ENCODE data around the gene TSPAN3.

Gene TSPAN3

GRCh38 chr15:77002436-77002835 is 68.5 kb downstream of the TSPAN3 start:
- no peak for DNase-seq

- DNase-seq = no peak
Observed at GRCh38 chr15:77001966-77002365, 68.9 kb downstream of the TSPAN3 start.

- DNase-seq = no peak
Observed at GRCh38 chr15:77001351-77001750, 69.6 kb downstream of the TSPAN3 start.

- DNase-seq = no peak
Observed at GRCh38 chr15:76999996-77000395, 70.9 kb downstream of the TSPAN3 start.

GRCh38 chr15:76998663-76999285 is 72.1 kb downstream of the TSPAN3 start:
- no peak for DNase-seq

- peak in 1 of 2 donors; percentile 25 for DNase-seq
Observed at GRCh38 chr15:76996526-76997401, 74.1 kb downstream of the TSPAN3 start.

- peak in 1 of 2 donors; percentile 9 for DNase-seq
Observed at GRCh38 chr15:76996076-76996525, 74.8 kb downstream of the TSPAN3 start.

- DNase-seq = peak; percentile 61 to 71
Observed at GRCh38 chr15:76994971-76995945, 75.7 kb downstream of the TSPAN3 start, which contains the start of gene PSTPIP1. Gene PSTPIP1 (plus strand): TSS chr15:76995126. CDS start chr15:76995574, 448 bp downstream.

GRCh38 chr15:76994496-76994895 is 76.4 kb downstream of the TSPAN3 start:
- DNase-seq = no peak

- DNase-seq = no peak
Observed at GRCh38 chr15:76994001-76994400, 76.9 kb downstream of the TSPAN3 start.

- DNase-seq = no peak
Observed at GRCh38 chr15:76993114-76993725, 77.7 kb downstream of the TSPAN3 start.

- peak in 1 of 2 donors; percentile 20 for DNase-seq
Observed at GRCh38 chr15:76991741-76992645, 78.9 kb downstream of the TSPAN3 start.

All from hippocampal formation (tissue), 2 donors.